ENCODE data around the gene PRKAR1B.

DNA sequence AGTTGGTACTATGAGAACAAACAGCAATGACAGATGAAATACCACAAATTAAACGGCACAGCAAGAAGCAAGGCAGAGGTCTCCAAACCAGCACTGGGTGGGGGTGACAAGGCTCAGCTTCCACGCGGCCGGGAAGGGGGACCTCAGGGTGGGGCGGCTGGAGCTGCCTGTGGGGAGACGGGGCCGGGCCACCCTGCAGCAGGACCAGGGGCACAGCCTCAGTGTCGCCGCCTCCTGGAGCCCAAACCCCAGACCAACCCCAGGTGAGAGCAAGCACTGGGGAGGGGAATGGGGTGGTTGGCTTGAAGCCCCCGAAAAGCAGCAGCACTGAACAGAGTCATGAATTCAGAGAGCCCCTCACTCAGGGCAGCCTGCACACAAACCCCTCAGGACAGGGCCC lies 49.3 kb upstream of the PRKAR1B start:
- TF ChIP-seq CTCF (IDR thresholded peaks at IDR 0.05 in 2 of 3, conservative IDR thresholded peaks at IDR 0.05 in 1 of 3; ENCODE audit: borderline replicate concordance in 1 of 3, insufficient read depth in 1 of 3, low read depth in 2 of 3, low read length in 2 of 3) (no peak), POLR2A (IDR thresholded peaks at IDR 0.05; ENCODE audit: borderline replicate concordance, extremely low read depth, insufficient read depth, insufficient read length) (no peak), EZH2 (IDR thresholded peaks at IDR 0.05) (no peak)

Data from HCT116 (cell line).